ENCODE measurements around the gene DDX31.

GRCh38 chr9:132590318-132591182, 79.2 kb downstream of the DDX31 start:
- TF ChIP-seq CTCF (IDR thresholded peaks at IDR 0.05), result no peak
- TF ChIP-seq POLR2A (IDR thresholded peaks at IDR 0.05), result no peak

Measured in body of pancreas (tissue), 4 donors.